GM18519 (cell line): ENCODE results near the gene LCMT1.
"Not testable (repeated sequence)": the region's sequence is repeated elsewhere in the genome, so short reads cannot be mapped to it uniquely, and the experiment has no call there.

Experiments
- ATAC-seq: cut with Tn5 transposase; IDR thresholded peaks from one replicate; pipeline ENCODE4 v1.9.1; 2021; ENCODE audit warnings: mild to moderate bottlenecking, moderate library complexity; ENCODE audit not compliant: unreplicated experiment, low FRiP score

The LCMT1 gene

GRCh38 chr16:25135254-25135878, 23.8 kb downstream of the LCMT1 start:
- no peak for ATAC-seq

GRCh38 chr16:25138130-25138529, 26.6 kb downstream of the LCMT1 start:
- no peak for ATAC-seq

GRCh38 chr16:25140459-25140858, 28.9 kb downstream of the LCMT1 start:
- no peak for ATAC-seq

- ATAC-seq: no peak
These were observed 30.1 kb downstream of the LCMT1 start for GRCh38 chr16:25141648-25142047.

- no peak for ATAC-seq
These were observed 32.4 kb downstream of the LCMT1 start for GRCh38 chr16:25143928-25144327.

- no peak for ATAC-seq
These were observed 37.1 kb downstream of the LCMT1 start for GRCh38 chr16:25148568-25149215.

GRCh38 chr16:25151996-25152395, 40.5 kb downstream of the LCMT1 start:
- no peak for ATAC-seq

- no peak for ATAC-seq
These were observed 44.3 kb downstream of the LCMT1 start for GRCh38 chr16:25155553-25156460.

GRCh38 chr16:25157271-25157875, 45.8 kb downstream of the LCMT1 start:
- no peak for ATAC-seq

- no peak for ATAC-seq
These were observed 46.9 kb downstream of the LCMT1 start for GRCh38 chr16:25158401-25158800.

- ATAC-seq: no peak
These were observed 50.3 kb downstream of the LCMT1 start for GRCh38 chr16:25161753-25162367.

GRCh38 chr16:25163683-25164082, 52.1 kb downstream of the LCMT1 start:
- no peak for ATAC-seq

- ATAC-seq: no peak
These were observed 53.7 kb downstream of the LCMT1 start for GRCh38 chr16:25165284-25165683.

GRCh38 chr16:25167920-25168319, 56.4 kb downstream of the LCMT1 start:
- ATAC-seq: not testable (repeated sequence)

GRCh38 chr16:25171390-25171789, 59.8 kb downstream of the LCMT1 start:
- no peak for ATAC-seq

GRCh38 chr16:25172831-25173230, 61.3 kb downstream of the LCMT1 start:
- no peak for ATAC-seq

- ATAC-seq: no peak
These were observed 62.7 kb downstream of the LCMT1 start for GRCh38 chr16:25174285-25174684.

- ATAC-seq: no peak
These were observed 64.6 kb downstream of the LCMT1 start for GRCh38 chr16:25176136-25176535.

- no peak for ATAC-seq
These were observed 65.9 kb downstream of the LCMT1 start for GRCh38 chr16:25177512-25177830.

GRCh38 chr16:25177831-25178688, 66.5 kb downstream of the LCMT1 start:
- no peak for ATAC-seq
